GM20000 (cell line): ENCODE measurements around the gene DRG2.

Source experiments
- DNase-seq: peaks from one replicate; pipeline ENCODE4 v3.0.0; 2012; ENCODE audit warnings: low spot score
- CTCF ChIP-seq: IDR thresholded peaks from 2 replicates; pipeline ENCODE4 v1.5.1; 2012; ENCODE audit warnings: mild to moderate bottlenecking, control low read depth; ENCODE audit errors: extremely low read depth, missing control alignments

Gene DRG2

GRCh38 chr17:18107971-18108370 lies 20.2 kb downstream of the DRG2 start:
- TF ChIP-seq CTCF: no peak
- DNase-seq: no peak

GRCh38 chr17:18108401-18109312 lies 20.9 kb downstream of the DRG2 start, which contains the start of gene MYO15A:
Gene MYO15A (plus strand): TSS chr17:18108756. CDS start chr17:18118801, 10,045 bp downstream.
- no peak for DNase-seq

GRCh38 chr17:18109935-18110485 lies 22.3 kb downstream of the DRG2 start:
- no peak for DNase-seq
- no peak for TF ChIP-seq CTCF

More at GRCh38 chr17:18108401-18109312, 20.9 kb downstream of the DRG2 start, which contains the start of gene MYO15A:
- TF ChIP-seq CTCF: no peak

GRCh38 chr17:18110636-18111145 lies 22.9 kb downstream of the DRG2 start:
- no peak for DNase-seq
- TF ChIP-seq CTCF: no peak

GRCh38 chr17:18111330-18111971 lies 23.7 kb downstream of the DRG2 start:
- DNase-seq: no peak
- no peak for TF ChIP-seq CTCF

GRCh38 chr17:18115517-18115916 lies 27.8 kb downstream of the DRG2 start:
- DNase-seq: no peak
- no peak for TF ChIP-seq CTCF
